Spleen (tissue), 3 donors: ENCODE results near the gene IFI27.

Source experiments
- POLR2A ChIP-seq, 3 donors: fragments of 450-650 bp; IDR thresholded peaks; one replicate each; pipeline ENCODE4 v1.5.1; 2017; ENCODE audit warnings: antibody characterized with exemption in 3 of 3, mild to moderate bottlenecking in 1 of 3
- POLR2AphosphoS5 ChIP-seq, 3 donors: sonication (generic); formaldehyde crosslinking; IDR thresholded peaks; one replicate each; pipeline ENCODE4 v1.5.1; 2017; ENCODE audit warnings: antibody characterized with exemption in 3 of 3

- no peak for TF ChIP-seq POLR2A (IDR thresholded peaks at IDR 0.05)
- no peak for TF ChIP-seq POLR2AphosphoS5 (IDR thresholded peaks at IDR 0.05)
These were observed 2.5 kb downstream of the IFI27 start for GRCh38 chr14:94113073-94113472.
